Measurements from ENCODE around the gene MYO1E. TPM values are rescaled to one million over a fixed set of nuclear protein-coding genes. Genes with fewer than 3 reads are reported as not detected.

The MYO1E gene
- total RNA-seq, 1 experiment from 2014 or later, result 122 TPM

GRCh38 chr15:59332009-59332408 lies 40.7 kb downstream of the MYO1E start:
- DNase-seq (ENCODE audit: low read depth in 1 of 2, low spot score in 2 of 2), result no peak
- H3K27me3 ChIP-seq (replicated peaks), result no peaks in the 10 kb centered on the region
- H3K9me3 ChIP-seq (replicated peaks), result no peaks in the 10 kb centered on the region
- H3K36me3 ChIP-seq, result no peaks in the 10 kb centered on the region; the same call in 1 of the 2 replicates
- H3K4me1 ChIP-seq (replicated peaks), result peaks cover 17% of the 10 kb centered on the region
- H3K4me3 ChIP-seq, result no peak overlapping the region
- H3K27ac ChIP-seq, result no peak overlapping the region

GRCh38 chr15:59330649-59331048 lies 42.0 kb downstream of the MYO1E start:
- DNase-seq (ENCODE audit: low read depth in 1 of 2, low spot score in 2 of 2), result no peak
- no peaks in the 10 kb centered on the region for H3K27me3 ChIP-seq (replicated peaks)
- H3K36me3 ChIP-seq, result no peaks in the 10 kb centered on the region
- no peak overlapping the region for H3K4me3 ChIP-seq
- H3K27ac ChIP-seq, result no peak overlapping the region
- no peaks in the 10 kb centered on the region for H3K9me3 ChIP-seq (replicated peaks)
- peaks cover 17% of the 10 kb centered on the region for H3K4me1 ChIP-seq (replicated peaks)

GRCh38 chr15:59329570-59330350 lies 42.9 kb downstream of the MYO1E start:
- Histone ChIP-seq H3K4me3 (no peak overlapping the region), H3K27me3 (replicated peaks) (no peaks in the 10 kb centered on the region), H3K9me3 (replicated peaks) (no peaks in the 10 kb centered on the region), H3K4me1 (replicated peaks) (peaks cover 17% of the 10 kb centered on the region), H3K27ac (no peak overlapping the region), H3K36me3 (no peaks in the 10 kb centered on the region)
- DNase-seq (ENCODE audit: low read depth in 1 of 2, low spot score in 2 of 2), result no peak

- H3K36me3 ChIP-seq, result no peaks in the 10 kb centered on the region
- no peak for DNase-seq (ENCODE audit: low read depth in 1 of 2, low spot score in 2 of 2)
- peaks cover 17% of the 10 kb centered on the region for H3K4me1 ChIP-seq (replicated peaks)
- H3K4me3 ChIP-seq, result no peak overlapping the region
- no peak overlapping the region for H3K27ac ChIP-seq
- H3K9me3 ChIP-seq (replicated peaks), result no peaks in the 10 kb centered on the region
- H3K27me3 ChIP-seq (replicated peaks), result no peaks in the 10 kb centered on the region
These were observed 43.6 kb downstream of the MYO1E start for GRCh38 chr15:59329091-59329490.

GRCh38 chr15:59327942-59328341 lies 44.7 kb downstream of the MYO1E start:
- DNase-seq (ENCODE audit: low read depth in 1 of 2, low spot score in 2 of 2), result no peak
- Histone ChIP-seq H3K27ac (no peak overlapping the region), H3K36me3 (no peaks in the 10 kb centered on the region), H3K27me3 (replicated peaks) (no peaks in the 10 kb centered on the region), H3K4me1 (replicated peaks) (peaks cover 12% of the 10 kb centered on the region), H3K4me3 (no peak overlapping the region), H3K9me3 (replicated peaks) (no peaks in the 10 kb centered on the region)

GRCh38 chr15:59326856-59327255 lies 45.8 kb downstream of the MYO1E start:
- Histone ChIP-seq H3K27ac (no peak overlapping the region), H3K4me1 (replicated peaks) (peaks cover 12% of the 10 kb centered on the region), H3K9me3 (replicated peaks) (no peaks in the 10 kb centered on the region), H3K27me3 (replicated peaks) (no peaks in the 10 kb centered on the region), H3K36me3 (no peaks in the 10 kb centered on the region), H3K4me3 (no peak overlapping the region)
- DNase-seq (ENCODE audit: low read depth in 1 of 2, low spot score in 2 of 2), result no peak

GRCh38 chr15:59322056-59322759 lies 50.5 kb downstream of the MYO1E start:
- H3K27ac ChIP-seq, result no peak overlapping the region
- no peaks in the 10 kb centered on the region for H3K4me1 ChIP-seq (replicated peaks)
- H3K36me3 ChIP-seq, result no peaks in the 10 kb centered on the region
- DNase-seq (ENCODE audit: low read depth in 1 of 2, low spot score in 2 of 2), result no peak
- H3K27me3 ChIP-seq (replicated peaks), result no peaks in the 10 kb centered on the region
- no peak overlapping the region for H3K4me3 ChIP-seq
- H3K9me3 ChIP-seq (replicated peaks), result no peaks in the 10 kb centered on the region

- Histone ChIP-seq H3K4me1 (replicated peaks) (no peaks in the 10 kb centered on the region), H3K9me3 (replicated peaks) (no peaks in the 10 kb centered on the region), H3K4me3 (no peak overlapping the region), H3K27ac (no peak overlapping the region), H3K36me3 (no peaks in the 10 kb centered on the region), H3K27me3 (replicated peaks) (no peaks in the 10 kb centered on the region)
- DNase-seq (ENCODE audit: low read depth in 1 of 2, low spot score in 2 of 2), result no peak
These were observed 51.5 kb downstream of the MYO1E start for GRCh38 chr15:59321000-59321689.

- H3K27ac ChIP-seq, result no peak overlapping the region
- no peaks in the 10 kb centered on the region for H3K36me3 ChIP-seq
- DNase-seq (ENCODE audit: low read depth in 1 of 2, low spot score in 2 of 2), result no peak
- H3K27me3 ChIP-seq (replicated peaks), result no peaks in the 10 kb centered on the region
- no peaks in the 10 kb centered on the region for H3K4me1 ChIP-seq (replicated peaks)
- no peaks in the 10 kb centered on the region for H3K9me3 ChIP-seq (replicated peaks)
- no peak overlapping the region for H3K4me3 ChIP-seq
These were observed 55.5 kb downstream of the MYO1E start for GRCh38 chr15:59317211-59317610.

- Histone ChIP-seq H3K27ac (no peak overlapping the region), H3K36me3 (no peaks in the 10 kb centered on the region), H3K27me3 (replicated peaks) (no peaks in the 10 kb centered on the region), H3K4me1 (replicated peaks) (no peaks in the 10 kb centered on the region), H3K4me3 (no peak overlapping the region), H3K9me3 (replicated peaks) (no peaks in the 10 kb centered on the region)
- no peak for DNase-seq (ENCODE audit: low read depth in 1 of 2, low spot score in 2 of 2)
These were observed 56.7 kb downstream of the MYO1E start for GRCh38 chr15:59315914-59316451.

- H3K9me3 ChIP-seq (replicated peaks), result no peaks in the 10 kb centered on the region
- no peaks in the 10 kb centered on the region for H3K36me3 ChIP-seq
- no peak for DNase-seq (ENCODE audit: low read depth in 1 of 2, low spot score in 2 of 2)
- H3K27me3 ChIP-seq (replicated peaks), result no peaks in the 10 kb centered on the region
- no peaks in the 10 kb centered on the region for H3K4me1 ChIP-seq (replicated peaks)
- no peak overlapping the region for H3K27ac ChIP-seq
- no peak overlapping the region for H3K4me3 ChIP-seq
These were observed 58.9 kb downstream of the MYO1E start for GRCh38 chr15:59313641-59314332.

GRCh38 chr15:59312205-59312604 lies 60.5 kb downstream of the MYO1E start:
- H3K27me3 ChIP-seq (replicated peaks), result no peaks in the 10 kb centered on the region
- DNase-seq (ENCODE audit: low read depth in 1 of 2, low spot score in 2 of 2), result no peak
- H3K4me3 ChIP-seq, result no peak overlapping the region
- no peak overlapping the region for H3K27ac ChIP-seq
- no peaks in the 10 kb centered on the region for H3K4me1 ChIP-seq (replicated peaks)
- no peaks in the 10 kb centered on the region for H3K9me3 ChIP-seq (replicated peaks)
- H3K36me3 ChIP-seq, result no peaks in the 10 kb centered on the region

GRCh38 chr15:59311195-59311594 lies 61.5 kb downstream of the MYO1E start:
- H3K4me1 ChIP-seq (replicated peaks), result peaks cover 6% of the 10 kb centered on the region; the same call in 1 of the 2 replicates
- H3K36me3 ChIP-seq, result no peaks in the 10 kb centered on the region
- no peak for DNase-seq (ENCODE audit: low read depth in 1 of 2, low spot score in 2 of 2)
- H3K27me3 ChIP-seq (replicated peaks), result no peaks in the 10 kb centered on the region
- H3K9me3 ChIP-seq (replicated peaks), result no peaks in the 10 kb centered on the region
- H3K27ac ChIP-seq, result no peak overlapping the region
- H3K4me3 ChIP-seq, result no peak overlapping the region
